Muscle of leg (tissue), 11 donors: Measurements from ENCODE around the gene AQP5. TPM values are rescaled to one million over a fixed set of nuclear protein-coding genes. Genes with fewer than 3 reads are reported as not detected.

Experiments used
- DNase-seq: peaks from one replicate; pipeline ENCODE4 v3.0.0; 2013
- H3K27ac ChIP-seq: one replicate; pipeline ENCODE4 v1.5.1; 2013; ENCODE audit warnings: mild to moderate bottlenecking, low read length, control low read depth
- H3K27me3 ChIP-seq: one replicate; pipeline ENCODE4 v1.6.1; 2013; ENCODE audit warnings: low read length; ENCODE audit not compliant: control insufficient read depth, insufficient read depth
- H3K36me3 ChIP-seq: one replicate; pipeline ENCODE4 v1.6.1; 2013; ENCODE audit warnings: low read length; ENCODE audit not compliant: control insufficient read depth, insufficient read depth
- H3K4me1 ChIP-seq: one replicate; pipeline ENCODE4 v1.6.1; 2013; ENCODE audit warnings: low read length; ENCODE audit not compliant: control insufficient read depth, insufficient read depth
- H3K4me3 ChIP-seq: one replicate; pipeline ENCODE4 v1.5.1; 2013; ENCODE audit warnings: low read length, control low read depth
- H3K9me3 ChIP-seq: replicated peaks from 2 replicates; pipeline ENCODE4 v1.6.1; 2013; ENCODE audit warnings: low read depth, low read length; ENCODE audit not compliant: control insufficient read depth
- WGBS: methylation state at CpG from one replicate; pipeline ENCODE4 v1.1.5; 2013; ENCODE audit warnings: missing lambda C conversion rate; ENCODE audit not compliant: insufficient coverage; 5-methylcytosine and 5-hydroxymethylcytosine counted together
- polyA plus RNA-seq, 8 donors: library from polyadenylated mRNA; unstranded; fragments of 120-200 nt; gene quantifications; one replicate each; pipeline versions ENCODE4 v1.2.1 to v1.2.3, GENCODE V29; 2013; ENCODE audit warnings: inconsistent platforms in 1 of 8, low replicate concordance in 1 of 8; ENCODE audit not compliant: insufficient read length in 8 of 8, insufficient read depth in 1 of 8
- total RNA-seq: library from RNA; stranded (reverse); fragments of 120-200 nt; gene quantifications from one replicate; pipeline ENCODE4 v1.2.4, GENCODE V29; 2013

Gene AQP5
- total and polyA plus RNA-seq, 9 donors: 0.23 to 1.1 (median 0.58) TPM

DNA sequence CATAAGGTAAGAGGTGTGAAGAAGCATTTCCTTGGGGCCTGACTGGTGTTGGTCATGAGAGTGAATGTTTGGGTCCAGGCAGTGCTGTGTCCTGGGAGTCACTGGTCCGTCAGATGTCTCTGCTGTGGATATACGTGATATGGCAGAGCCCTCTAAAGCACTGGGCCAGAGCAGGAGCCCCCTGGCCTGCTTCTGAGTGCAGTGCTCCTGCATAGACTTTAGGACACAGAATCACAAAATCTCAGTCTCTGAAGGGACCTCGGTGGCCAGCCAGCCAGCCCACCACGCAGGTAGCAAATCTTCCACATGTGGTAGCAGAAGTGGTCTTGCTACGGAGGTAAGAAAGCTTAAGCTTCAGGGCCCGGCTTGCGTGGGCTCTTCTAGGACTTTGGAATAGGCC is 29.6 kb upstream of the AQP5 start:
- Histone ChIP-seq H3K27me3 (peaks cover 2% of the 10 kb centered on the region), H3K4me3 (no peak overlapping the region), H3K4me1 (no peaks in the 10 kb centered on the region), H3K36me3 (no peaks in the 10 kb centered on the region), H3K9me3 (no peaks in the 10 kb centered on the region), H3K27ac (no peak overlapping the region)
- 75% methylated on average over 5 of the region's 7 CpGs for WGBS
- DNase-seq: no peak

DNA sequence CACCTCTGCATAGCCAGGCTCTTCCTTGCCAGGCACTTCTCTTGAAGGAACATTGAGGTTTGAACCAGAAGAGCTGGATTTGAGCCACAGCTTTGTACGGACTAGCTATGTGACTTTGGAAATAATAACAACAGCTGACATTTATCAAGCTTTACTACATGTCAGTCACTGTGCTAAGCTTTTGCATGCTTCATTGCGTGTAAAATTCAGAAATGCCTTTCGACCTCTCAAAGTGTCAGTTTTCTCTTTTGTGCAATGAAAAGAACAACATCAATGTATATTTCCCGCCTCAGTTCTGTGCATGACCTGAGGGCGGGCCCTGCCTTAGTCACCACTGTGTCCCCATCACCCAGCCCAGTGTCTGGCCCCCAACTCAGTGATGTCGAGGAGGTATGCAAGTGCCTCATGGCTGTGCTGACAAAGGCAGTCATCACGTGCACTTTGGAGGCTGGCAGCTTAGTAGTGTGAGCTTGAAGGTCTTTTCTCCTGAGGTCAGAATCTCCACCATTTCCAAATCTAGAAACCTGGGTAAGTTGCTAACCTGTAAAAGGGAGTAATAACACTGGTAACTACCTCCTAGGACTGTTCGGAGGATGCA is 29.0 kb upstream of the AQP5 start:
- no peaks in the 10 kb centered on the region for H3K9me3 ChIP-seq
- H3K27me3 ChIP-seq: peaks cover 2% of the 10 kb centered on the region
- H3K36me3 ChIP-seq: no peaks in the 10 kb centered on the region
- no peak for DNase-seq
- no peaks in the 10 kb centered on the region for H3K4me1 ChIP-seq
- 87% methylated on average over 4 of the region's 8 CpGs for WGBS
- H3K4me3 ChIP-seq: no peak overlapping the region
- no peak overlapping the region for H3K27ac ChIP-seq

DNA sequence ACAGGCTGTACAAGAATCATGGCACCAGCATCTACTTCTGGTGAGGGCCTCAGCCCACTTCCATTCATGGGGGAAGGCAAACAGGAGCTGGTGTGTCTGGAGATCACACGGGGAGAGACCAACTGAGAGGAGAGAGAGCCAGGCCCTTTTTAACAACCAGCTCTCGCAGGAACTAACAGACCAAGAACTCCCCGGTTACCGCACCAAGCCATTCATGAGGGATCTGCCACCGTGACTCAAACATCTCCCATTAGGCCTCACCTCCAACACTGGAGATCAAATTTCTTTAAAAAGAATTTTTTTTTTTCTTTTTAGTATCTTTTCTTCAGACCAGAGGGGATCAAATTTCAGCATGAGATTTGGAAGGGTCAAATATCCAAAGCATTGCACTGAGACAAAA is 27.9 kb upstream of the AQP5 start:
- Histone ChIP-seq H3K9me3 (no peaks in the 10 kb centered on the region), H3K4me3 (no peak overlapping the region), H3K4me1 (no peaks in the 10 kb centered on the region), H3K27me3 (peaks cover 2% of the 10 kb centered on the region), H3K36me3 (no peaks in the 10 kb centered on the region), H3K27ac (no peak overlapping the region)
- 50% methylated on average over 5 of the region's 5 CpGs for WGBS
- no peak for DNase-seq

DNA sequence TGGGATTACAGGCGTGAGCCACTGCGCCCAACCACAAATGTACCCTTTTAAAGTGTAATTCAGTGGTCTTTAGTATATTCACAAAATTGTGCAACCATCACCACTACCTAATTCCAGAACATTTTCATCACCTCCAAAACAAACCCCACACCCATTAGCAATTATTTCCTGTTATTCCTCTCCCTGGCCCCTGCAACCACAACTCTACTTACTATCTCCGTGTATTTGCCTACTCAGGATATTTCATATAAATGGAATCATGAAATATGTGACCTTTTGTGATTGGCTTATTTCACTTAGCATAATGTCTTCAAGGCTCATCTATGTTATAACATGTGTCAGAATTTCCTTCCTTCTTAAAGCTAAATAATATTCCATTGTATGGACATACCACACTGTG is 27.2 kb upstream of the AQP5 start:
- Histone ChIP-seq H3K27me3 (no peaks in the 10 kb centered on the region), H3K9me3 (no peaks in the 10 kb centered on the region)
- no CpG with 5 or more reads among the region's 3 CpGs for WGBS

DNA sequence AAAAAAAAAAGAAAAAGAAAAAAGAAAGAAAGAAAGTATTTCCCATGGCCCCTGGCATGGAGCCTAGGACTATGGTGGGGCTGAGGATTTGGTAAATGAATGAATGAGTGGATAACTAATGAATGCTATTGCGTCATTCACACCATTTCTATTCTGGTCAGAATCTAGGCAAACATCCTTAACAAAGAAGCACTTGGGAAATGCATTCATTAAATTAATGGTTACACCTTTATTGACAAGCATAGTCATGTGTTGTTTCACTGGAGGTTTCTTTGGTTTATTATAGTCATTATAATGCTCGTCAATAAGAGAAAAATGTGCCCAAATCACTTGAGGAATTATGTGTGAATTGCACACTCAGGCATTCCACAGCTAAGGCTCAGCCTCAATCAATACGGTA is 24.7 kb upstream of the AQP5 start:
- Histone ChIP-seq H3K4me1 (no peaks in the 10 kb centered on the region), H3K27me3 (no peaks in the 10 kb centered on the region), H3K27ac (no peak overlapping the region), H3K36me3 (no peaks in the 10 kb centered on the region), H3K9me3 (no peaks in the 10 kb centered on the region), H3K4me3 (no peak overlapping the region)
- DNase-seq: no peak
- WGBS: no CpG with 5 or more reads among the region's 3 CpGs

More for the DNA sequence above, 27.2 kb upstream of the AQP5 start:
- Histone ChIP-seq H3K4me3 (no peak overlapping the region), H3K27ac (no peak overlapping the region), H3K4me1 (no peaks in the 10 kb centered on the region), H3K36me3 (no peaks in the 10 kb centered on the region)
- no peak for DNase-seq

DNA sequence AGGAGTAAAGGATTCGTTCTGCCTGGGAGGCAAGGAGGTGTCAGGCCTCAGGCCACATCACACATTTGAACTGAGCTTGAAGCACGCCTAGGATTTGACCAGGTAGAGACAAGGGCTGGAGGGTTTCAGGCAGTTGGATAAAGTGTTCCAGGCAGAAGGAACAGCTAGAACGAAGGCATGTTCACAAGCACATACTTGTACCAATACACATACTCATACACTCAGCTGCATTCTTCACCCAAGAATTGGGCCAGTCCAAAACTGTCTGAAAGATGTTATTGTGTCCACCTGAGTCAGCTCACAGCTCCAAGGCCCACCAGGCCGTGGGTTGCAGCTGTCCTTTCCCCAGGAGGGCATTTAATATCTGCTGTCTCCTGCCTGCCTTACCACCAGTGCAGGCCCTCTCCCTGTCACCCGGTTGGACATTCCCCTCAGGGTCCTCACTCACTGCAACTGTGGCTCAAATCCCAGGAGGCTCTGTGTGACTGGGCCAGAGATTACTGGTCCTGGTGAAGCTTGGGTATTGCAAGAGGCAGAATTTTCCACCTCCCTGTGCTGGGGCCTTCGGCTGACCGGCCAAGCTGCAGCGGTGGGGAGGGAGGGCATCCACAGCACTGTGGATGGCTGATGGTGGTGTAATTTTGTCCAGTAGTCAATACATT is 23.9 kb upstream of the AQP5 start:
- no peaks in the 10 kb centered on the region for H3K27me3 ChIP-seq
- no peaks in the 10 kb centered on the region for H3K9me3 ChIP-seq
- no peak overlapping the region for H3K4me3 ChIP-seq
- 76% methylated on average over 5 of the region's 8 CpGs for WGBS
- H3K36me3 ChIP-seq: no peaks in the 10 kb centered on the region
- H3K27ac ChIP-seq: no peak overlapping the region
- no peak for DNase-seq
- no peaks in the 10 kb centered on the region for H3K4me1 ChIP-seq

DNA sequence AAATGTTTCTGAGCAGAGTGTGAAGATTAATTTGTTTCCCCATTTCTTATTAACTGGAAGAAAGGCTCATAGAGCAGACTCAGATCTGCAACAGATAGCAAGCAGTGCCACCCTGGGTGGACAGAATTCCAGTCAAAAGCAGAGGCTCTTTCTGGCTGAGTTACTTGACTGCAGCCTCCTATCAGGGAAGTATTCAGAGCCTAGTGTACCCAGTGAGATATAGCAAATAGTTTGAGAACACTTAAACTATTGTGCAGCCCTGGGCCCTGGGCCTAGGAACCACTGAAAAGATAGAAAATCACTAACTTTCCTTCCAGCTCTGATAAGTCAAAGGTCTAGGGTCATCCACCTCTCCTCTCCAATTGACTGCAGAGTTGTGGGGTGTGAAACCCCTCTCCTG is 22.4 kb upstream of the AQP5 start:
- DNase-seq: no peak
- no peak overlapping the region for H3K4me3 ChIP-seq
- H3K27ac ChIP-seq: no peak overlapping the region
- H3K27me3 ChIP-seq: peaks cover 12% of the 10 kb centered on the region
- no peaks in the 10 kb centered on the region for H3K9me3 ChIP-seq
- no peaks in the 10 kb centered on the region for H3K4me1 ChIP-seq
- H3K36me3 ChIP-seq: no peaks in the 10 kb centered on the region

DNA sequence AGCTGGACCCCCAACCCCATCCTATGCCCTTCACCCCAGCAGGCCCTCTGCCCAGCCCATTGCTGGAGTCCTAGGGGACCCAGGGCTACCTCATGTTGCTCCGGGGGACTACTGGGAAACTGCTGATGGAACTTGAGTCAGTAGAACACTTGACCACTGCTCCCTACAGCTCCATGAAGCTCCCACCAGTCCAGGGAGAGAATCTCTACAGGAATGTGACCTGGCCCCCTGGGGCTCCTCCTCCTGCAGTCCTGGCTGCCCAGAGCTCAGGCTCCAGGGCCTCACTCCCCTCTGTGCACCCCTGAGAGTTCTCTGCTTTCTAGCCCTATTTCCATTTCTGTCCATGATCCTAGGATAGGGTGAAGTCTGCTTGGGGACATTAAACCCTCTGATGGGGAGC is 22.0 kb upstream of the AQP5 start:
- 63% methylated on average over 1 of the region's 1 CpG for WGBS
- Histone ChIP-seq H3K27ac (no peak overlapping the region), H3K9me3 (no peaks in the 10 kb centered on the region), H3K4me3 (no peak overlapping the region), H3K27me3 (peaks cover 14% of the 10 kb centered on the region), H3K36me3 (no peaks in the 10 kb centered on the region), H3K4me1 (no peaks in the 10 kb centered on the region)
- no peak for DNase-seq

DNA sequence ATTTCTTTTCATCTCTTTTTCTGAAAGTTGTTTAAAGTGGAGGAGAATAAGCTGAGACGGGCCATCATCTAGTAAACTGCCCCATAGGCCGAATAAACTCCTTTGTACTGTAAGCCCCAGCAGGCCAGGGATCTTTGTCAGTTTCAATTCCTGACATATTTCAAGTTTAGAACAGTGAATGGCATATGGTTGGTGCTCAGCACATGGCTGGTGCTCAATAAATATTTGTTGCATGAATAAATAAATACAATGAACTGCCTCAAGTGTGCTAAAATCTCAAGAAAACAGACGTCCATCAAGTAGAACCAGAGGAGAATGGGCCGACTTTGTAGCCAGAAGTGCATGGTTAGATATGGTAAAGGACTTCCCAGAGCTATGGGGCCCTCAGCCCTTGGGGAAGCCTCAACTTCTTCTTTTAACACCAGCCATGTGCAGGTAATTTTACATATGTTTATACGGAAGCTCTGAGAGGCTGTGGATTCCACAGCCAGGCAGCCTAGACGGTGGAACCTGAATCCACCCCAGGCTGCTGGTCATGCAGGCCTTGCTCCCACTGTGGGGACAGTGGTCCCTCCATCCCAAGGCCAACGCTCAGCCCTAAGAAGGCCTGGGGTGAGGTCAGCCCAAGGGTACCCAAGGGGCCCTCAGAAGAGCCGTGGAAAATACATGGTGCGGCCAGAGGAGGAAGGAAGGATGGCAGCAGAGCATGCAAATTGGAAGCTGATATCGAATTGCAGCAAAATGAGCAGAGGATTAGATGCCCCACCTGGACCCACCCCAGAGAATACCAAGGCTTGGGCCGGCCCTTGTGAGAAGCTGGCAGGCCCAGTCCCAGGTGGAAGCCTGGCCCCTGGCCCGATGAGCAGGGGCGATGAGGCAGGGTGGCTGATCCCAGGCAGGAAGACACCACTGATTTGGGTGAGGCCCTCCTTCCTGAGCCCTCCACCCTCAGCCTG is 19.8 kb upstream of the AQP5 start:
- DNase-seq: no peak
- Histone ChIP-seq H3K27ac (no peak overlapping the region), H3K4me3 (no peak overlapping the region), H3K9me3 (no peaks in the 10 kb centered on the region), H3K27me3 (peaks cover 16% of the 10 kb centered on the region), H3K4me1 (peaks cover 2% of the 10 kb centered on the region), H3K36me3 (no peaks in the 10 kb centered on the region)
- 69% methylated on average over 10 of the region's 13 CpGs for WGBS

DNA sequence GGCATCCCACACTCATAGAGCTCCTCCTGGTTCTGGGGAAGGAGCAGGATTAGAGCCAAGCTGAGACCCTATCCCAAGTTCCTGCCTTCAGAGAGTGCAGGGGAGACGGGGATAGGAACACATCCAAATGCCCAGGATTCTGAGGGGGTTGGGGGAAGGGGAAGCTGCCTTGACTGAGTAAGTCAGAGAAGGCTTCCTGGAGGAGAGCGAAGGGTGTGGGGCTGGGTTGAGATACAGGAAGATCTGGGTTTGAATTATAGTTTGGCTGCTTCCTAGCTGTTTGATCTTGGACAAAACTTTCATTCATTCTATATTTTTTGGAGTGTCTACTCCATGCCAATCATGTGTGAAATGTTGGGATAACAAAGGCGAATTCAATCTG is 19.2 kb upstream of the AQP5 start:
- DNase-seq: no peak
- Histone ChIP-seq H3K4me1 (peaks cover 2% of the 10 kb centered on the region), H3K27me3 (peaks cover 16% of the 10 kb centered on the region), H3K36me3 (no peaks in the 10 kb centered on the region), H3K27ac (no peak overlapping the region), H3K9me3 (no peaks in the 10 kb centered on the region), H3K4me3 (no peak overlapping the region)
- 91% methylated on average over 2 of the region's 3 CpGs for WGBS
